ENCODE data around the gene DUSP14. TPM values are rescaled to one million over a fixed set of nuclear protein-coding genes. Genes with fewer than 3 reads are reported as not detected.
"Not testable (repeated sequence)": the region's sequence is repeated elsewhere in the genome, so short reads cannot be mapped to it uniquely, and the experiment has no call there.

The DUSP14 gene
- total RNA-seq, 4 donors from 2014 or later: 52.7 to 74.5 (median 59.0) TPM

- H3K27me3 ChIP-seq: no peaks in the 10 kb centered on the region
- intact Hi-C loops (cut with DNase I): no loop called here
- H3K4me3 ChIP-seq (replicated peaks in 1 of 3): no peak overlapping the region
- H3K4me1 ChIP-seq: peaks cover 9 to 10% of the 10 kb centered on the region in 2 donors
- TF ChIP-seq POLR2A (IDR thresholded peaks at IDR 0.05): no peak
- no peak for TF ChIP-seq CTCF (IDR thresholded peaks at IDR 0.05)
- 83 to 87% methylated on average over 7 to 9 of the region's 9 CpGs for WGBS, 2 donors
- H3K9me3 ChIP-seq: no peaks in the 10 kb centered on the region
- H3K27ac ChIP-seq: no peak overlapping the region
- DNase-seq: peak; percentile 20 to 38
- peaks cover 0 to under 1% of the 10 kb centered on the region in 2 donors for H3K36me3 ChIP-seq
Measured at GRCh38 chr17:37507111-37507510, 17.4 kb downstream of the DUSP14 start.

- WGBS, 2 donors: 93 to 94% methylated on average over 17 of the region's 17 CpGs
Measured at GRCh38 chr17:37510056-37510455, 20.4 kb downstream of the DUSP14 start.

GRCh38 chr17:37511642-37512041, 22.0 kb downstream of the DUSP14 start:
- H3K27me3 ChIP-seq; H3K27ac ChIP-seq; H3K4me1 ChIP-seq; H3K9me3 ChIP-seq; intact Hi-C loops (cut with DNase I); H3K4me3 ChIP-seq (replicated peaks in 1 of 3); DNase-seq: not testable (repeated sequence)
- H3K36me3 ChIP-seq: peaks cover 14 to 19% of the 10 kb centered on the region in 2 donors
- 60 to 70% methylated on average over 1 of the region's 1 CpG for WGBS, 2 donors

More at GRCh38 chr17:37510056-37510455, 20.4 kb downstream of the DUSP14 start:
- no peaks in the 10 kb centered on the region for H3K27me3 ChIP-seq
- intact Hi-C loops (cut with DNase I): no loop called here
- no peaks in the 10 kb centered on the region for H3K9me3 ChIP-seq
- peaks cover 14 to 19% of the 10 kb centered on the region in 2 donors for H3K36me3 ChIP-seq
- H3K4me1 ChIP-seq: peaks cover 3 to 4% of the 10 kb centered on the region in 2 donors
- H3K4me3 ChIP-seq (replicated peaks in 1 of 3): no peak overlapping the region
- no peak overlapping the region for H3K27ac ChIP-seq
- no peak for DNase-seq
- TF ChIP-seq POLR2A (IDR thresholded peaks at IDR 0.05) (no peak), CTCF (IDR thresholded peaks at IDR 0.05) (no peak)

- Histone ChIP-seq H3K36me3 (peaks cover 14 to 19% of the 10 kb centered on the region in 2 donors), H3K9me3 (no peaks in the 10 kb centered on the region), H3K4me3 (replicated peaks in 1 of 3) (no peak overlapping the region), H3K27ac (no peak overlapping the region), H3K27me3 (no peaks in the 10 kb centered on the region), H3K4me1 (no peaks in the 10 kb centered on the region)
- DNase-seq: no peak
- intact Hi-C loops (cut with DNase I): no loop called here
- TF ChIP-seq CTCF (IDR thresholded peaks at IDR 0.05) (no peak), POLR2A (IDR thresholded peaks at IDR 0.05) (no peak)
- WGBS, 2 donors: 84 to 85% methylated on average over 9 to 23 of the region's 24 CpGs
Measured at GRCh38 chr17:37512442-37513068, 22.9 kb downstream of the DUSP14 start.

GRCh38 chr17:37513711-37514110, 24.0 kb downstream of the DUSP14 start:
- H3K27ac ChIP-seq: no peak overlapping the region
- no peaks in the 10 kb centered on the region for H3K27me3 ChIP-seq
- no peak for TF ChIP-seq POLR2A (IDR thresholded peaks at IDR 0.05)
- TF ChIP-seq CTCF (IDR thresholded peaks at IDR 0.05): no peak
- no peak for DNase-seq
- intact Hi-C loops (cut with DNase I): no loop called here
- H3K36me3 ChIP-seq: peaks cover 19 to 21% of the 10 kb centered on the region in 2 donors
- WGBS, 2 donors: 89 to 95% methylated on average over 10 of the region's 10 CpGs
- H3K4me1 ChIP-seq: no peaks in the 10 kb centered on the region
- no peaks in the 10 kb centered on the region for H3K9me3 ChIP-seq
- H3K4me3 ChIP-seq (replicated peaks in 1 of 3): no peak overlapping the region
